WTC11 (cell line): Measurements from ENCODE around the gene SLC35F1. TPM values are rescaled to one million over a fixed set of nuclear protein-coding genes. Genes with fewer than 3 reads are reported as not detected.
"Not testable (repeated sequence)": the region's sequence is repeated elsewhere in the genome, so short reads cannot be mapped to it uniquely, and the experiment has no call there.

ENCODE experiments used
- ATAC-seq: fragments of 200-7000 bp; cut with Tn5 transposase; 2 replicates; pipeline ENCODE4 v1.10.0; 2021; ENCODE audit warnings: mild to moderate bottlenecking, moderate library complexity
- Bru-seq: library from RNA; stranded (reverse); fragments of 400-500 nt; gene quantifications from one replicate; lab custom pipeline; 2021; lab: Mats Ljungman, UMichigan
- CTCF ChIA-PET: fragments of 300-600 bp; sonication (Branson Sonifier 250); formaldehyde crosslinking; loops from one replicate; lab custom pipeline; 2021; ENCODE audit warnings: antibody characterized with exemption; lab: Charles Lee
- POLR2A ChIA-PET: fragments of 350-600 bp; sonication (Branson Sonifier 250); formaldehyde crosslinking; loops from one replicate; lab custom pipeline; 2021; ENCODE audit warnings: antibody characterized with exemption; lab: Charles Lee
- DNase-seq: peaks from one replicate; pipeline ENCODE4 v3.0.0; 2021; ENCODE audit warnings: low spot score
- H3K27ac Mint-ChIP-seq: 2 replicates; pipeline ENCODE4 v1.8.0; 2021; ENCODE audit warnings: mixed read lengths
- H3K27me3 Mint-ChIP-seq: 2 replicates; pipeline ENCODE4 v1.8.0; 2021; ENCODE audit warnings: low read depth, mild to moderate bottlenecking, moderate library complexity, mixed read lengths
- H3K36me3 Mint-ChIP-seq: 2 replicates; pipeline ENCODE4 v1.8.0; 2021; ENCODE audit warnings: mixed read lengths
- H3K4me1 Mint-ChIP-seq: 2 replicates; pipeline ENCODE4 v1.8.0; 2022; ENCODE audit warnings: mixed read lengths
- H3K4me3 Mint-ChIP-seq: 2 replicates; pipeline ENCODE4 v1.8.0; 2021; ENCODE audit warnings: mild to moderate bottlenecking, moderate library complexity, mixed read lengths
- H3K9me3 Mint-ChIP-seq: 2 replicates; pipeline ENCODE4 v1.8.0; 2021; ENCODE audit warnings: mixed read lengths
- CREM ChIP-seq: sonication (generic); formaldehyde crosslinking; IDR thresholded peaks from 2 replicates; pipeline ENCODE4 v1.8.1; 2022; ENCODE audit warnings: mild to moderate bottlenecking, missing genetic modification reagents, moderate library complexity
- ESRRA ChIP-seq: sonication (generic); formaldehyde crosslinking; IDR thresholded peaks from 2 replicates; pipeline ENCODE4 v1.8.1; 2022; ENCODE audit warnings: mild to moderate bottlenecking, missing genetic modification reagents, borderline replicate concordance
- ETV6 ChIP-seq: sonication (generic); formaldehyde crosslinking; IDR thresholded peaks from 2 replicates; pipeline ENCODE4 v1.8.1; 2022; ENCODE audit warnings: mild to moderate bottlenecking, missing genetic modification reagents
- FOXK1 ChIP-seq: sonication (generic); formaldehyde crosslinking; IDR thresholded peaks from 2 replicates; pipeline ENCODE4 v1.8.0; 2022; ENCODE audit warnings: mild to moderate bottlenecking, moderate library complexity, missing genetic modification reagents
- FOXP1 ChIP-seq: sonication (generic); formaldehyde crosslinking; IDR thresholded peaks from 2 replicates; pipeline ENCODE4 v1.8.0; 2022; ENCODE audit warnings: missing genetic modification reagents, mild to moderate bottlenecking, moderate library complexity, borderline replicate concordance
- GABPB1 ChIP-seq: sonication (generic); formaldehyde crosslinking; IDR thresholded peaks from 2 replicates; pipeline ENCODE4 v1.8.1; 2023; ENCODE audit warnings: mild to moderate bottlenecking, missing genetic modification reagents
- KAT7 ChIP-seq: sonication (generic); formaldehyde crosslinking; IDR thresholded peaks from 2 replicates; pipeline ENCODE4 v1.8.1; 2023; ENCODE audit warnings: missing genetic modification reagents, mild to moderate bottlenecking, borderline replicate concordance
- MYBL2 ChIP-seq: sonication (generic); formaldehyde crosslinking; IDR thresholded peaks from 2 replicates; pipeline ENCODE4 v1.8.1; 2023; ENCODE audit warnings: mild to moderate bottlenecking, moderate library complexity, missing genetic modification reagents
- NFYB ChIP-seq: sonication (generic); formaldehyde crosslinking; conservative IDR thresholded peaks from 2 replicates; pipeline ENCODE4 v1.8.0; 2022; ENCODE audit warnings: low read depth, missing genetic modification reagents
- RELA ChIP-seq: sonication (generic); formaldehyde crosslinking; IDR thresholded peaks from 2 replicates; pipeline ENCODE4 v1.8.1; 2022; ENCODE audit warnings: missing genetic modification reagents, mild to moderate bottlenecking, borderline replicate concordance
- SP1 ChIP-seq: sonication (generic); formaldehyde crosslinking; conservative IDR thresholded peaks from 2 replicates; pipeline ENCODE4 v1.8.1; 2022; ENCODE audit warnings: missing genetic modification reagents
- TCF7 ChIP-seq: sonication (generic); formaldehyde crosslinking; IDR thresholded peaks from 2 replicates; pipeline ENCODE4 v1.8.0; 2022; ENCODE audit warnings: mild to moderate bottlenecking, low read depth, missing genetic modification reagents, moderate library complexity
- TEAD1 ChIP-seq: sonication (generic); formaldehyde crosslinking; IDR thresholded peaks from 2 replicates; pipeline ENCODE4 v1.8.0; 2022; ENCODE audit warnings: mild to moderate bottlenecking, missing genetic modification reagents
- ZNF121 ChIP-seq: sonication (generic); formaldehyde crosslinking; IDR thresholded peaks from 2 replicates; pipeline ENCODE4 v1.8.0; 2023; ENCODE audit warnings: missing genetic modification reagents
- ZNF317 ChIP-seq: sonication (generic); formaldehyde crosslinking; IDR thresholded peaks from 2 replicates; pipeline ENCODE4 v1.8.1; 2023; ENCODE audit warnings: low read depth, mild to moderate bottlenecking, moderate library complexity, missing genetic modification reagents, borderline replicate concordance
- long read RNA-seq, 3 experiments: library from RNA in 1 of 3; library from capped mRNA in 1 of 3; library from polyadenylated mRNA in 1 of 3; unstranded in 2 of 3; stranded (forward) in 1 of 3; transcript quantifications; one replicate each; pipeline ENCODE4 v2.0.0, GENCODE V29; 2021
- total RNA-seq: library from RNA; stranded (reverse); gene quantifications from 3 replicates; pipeline ENCODE4 v1.2.3, GENCODE V29; 2021
- TF ChIP-seq, protein P1 (sequence below): sonication (generic); formaldehyde crosslinking; IDR thresholded peaks from 2 replicates; pipeline ENCODE4 v1.8.1; 2023; ENCODE audit warnings: mild to moderate bottlenecking, moderate library complexity, missing genetic modification reagents
- TF ChIP-seq, protein P2 (sequence below): fragments of 200-600 bp; IDR thresholded peaks from 2 replicates; pipeline ENCODE4 v1.8.0; 2022; ENCODE audit warnings: antibody characterized with exemption
- TF ChIP-seq, protein P3 (sequence below): fragments of 250-450 bp; sonication (Bioruptor Pico); conservative IDR thresholded peaks from 2 replicates; pipeline ENCODE4 v1.9.0; 2021; ENCODE audit warnings: mild to moderate bottlenecking
- TF ChIP-seq, protein P4 (sequence below): sonication (generic); formaldehyde crosslinking; IDR thresholded peaks from 2 replicates; pipeline ENCODE4 v1.8.1; 2022; ENCODE audit warnings: low read depth, mild to moderate bottlenecking, moderate library complexity, missing genetic modification reagents, borderline replicate concordance
- TF ChIP-seq, protein P5 (sequence below): sonication (generic); formaldehyde crosslinking; IDR thresholded peaks from 2 replicates; pipeline ENCODE4 v1.8.0; 2022; ENCODE audit warnings: mild to moderate bottlenecking, missing genetic modification reagents
- TF ChIP-seq, protein P6 (sequence below): sonication (generic); formaldehyde crosslinking; IDR thresholded peaks from 2 replicates; pipeline ENCODE4 v1.8.1; 2023; ENCODE audit warnings: mild to moderate bottlenecking, missing genetic modification reagents

SLC35F1 gene
- total RNA-seq (9.2 to 11.0 TPM (median 9.4 TPM) in 3 replicates), Bru-seq, nascent RNA (percentile 55 among the genes with signal in this experiment)
- long read RNA-seq, experiment 1, full-length matches to known transcripts: 8 of 17 reads
- long read RNA-seq, experiment 1, partial matches to known transcripts: 0 of 17 reads
- long read RNA-seq, experiment 1, other reads (novel, unspliced or antisense): 9 of 17 reads
- long read RNA-seq, experiment 2, partial matches to known transcripts: 12 of 12 reads
- long read RNA-seq, experiment 2, other reads (novel, unspliced or antisense): 0 of 12 reads
- long read RNA-seq, experiment 3: 0 reads

DNA sequence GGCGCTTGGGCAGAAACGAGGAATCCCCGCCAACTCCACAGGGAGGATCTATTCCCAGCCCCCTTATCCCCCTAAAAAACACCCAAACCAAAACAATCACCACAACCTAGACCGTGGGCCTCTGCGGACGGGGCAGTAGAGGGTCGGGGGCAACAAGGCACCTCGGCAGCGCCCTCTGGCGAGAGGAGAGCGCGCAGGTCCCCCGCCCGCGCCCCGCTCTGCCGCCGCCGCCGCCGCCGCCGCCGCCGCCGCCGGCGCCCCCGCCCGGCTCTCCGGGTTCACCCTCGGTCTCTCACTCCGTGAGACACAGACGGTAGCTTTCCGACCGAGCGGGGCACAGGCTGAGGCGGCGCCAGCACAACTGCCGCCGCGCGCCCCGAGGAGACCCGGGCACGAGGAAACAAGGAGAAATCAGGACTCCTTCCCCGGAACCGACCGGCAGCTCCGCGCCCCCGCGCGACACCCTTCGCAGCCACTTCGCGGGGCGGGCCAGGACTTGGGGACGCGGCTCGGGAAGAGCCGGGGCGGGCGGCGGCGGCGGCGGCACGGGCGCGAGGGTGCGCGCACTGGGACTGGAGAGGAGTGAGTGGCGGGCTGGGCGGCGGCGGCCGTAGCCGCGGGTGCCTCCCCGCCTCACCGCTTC, at the start of gene SLC35F1:
Gene SLC35F1, plus strand, starts transcription at position 307 of the 643 bp plus-strand sequence.
- CTCF ChIA-PET: interaction anchor here (0.5 to 1.5 kb wide), 6 partner anchors 11 to 857 kb away, joined by 3 to 8 read pairs (median 4); no protein-coding TSS in a partner anchor
- DNase-seq (peak; percentile 81), ATAC-seq (peak; percentile 83)
- Mint-ChIP-seq H3K9me3 (no peaks in the 10 kb centered on the region), H3K36me3 (no peaks in the 10 kb centered on the region), H3K27me3 (peaks cover 40% of the 10 kb centered on the region)
- POLR2A ChIA-PET: interaction anchor here (1.0 kb wide), 1 partner anchor 13 kb away, joined by 5 read pairs; no protein-coding TSS in a partner anchor
- TF ChIP-seq GABPB1 (CRISPR knock-in tag) (0 out of 2 replicates have a peak, but pooled peaks have one; percentile 9), NFYB (CRISPR knock-in tag) (no peak), RELA (no peak), KAT7 (CRISPR knock-in tag) (peak; percentile 36; the same call in 1 of the 2 replicates), CREM (CRISPR knock-in tag) (0 out of 2 replicates have a peak, but pooled peaks have one; percentile 26), FOXP1 (CRISPR knock-in tag) (0 out of 2 replicates have a peak, but pooled peaks have one; percentile 12), ZNF121 (CRISPR knock-in tag) (peak; percentile 77), ZNF317 (no peak), SP1 (CRISPR knock-in tag) (0 out of 2 replicates have a peak, but pooled peaks have one; percentile 36), TEAD1 (no peak), ETV6 (peak; percentile 23; the same call in 1 of the 2 replicates), FOXK1 (peak; percentile 28), MYBL2 (0 out of 2 replicates have a peak, but pooled peaks have one; percentile 45), TCF7 (0 out of 2 replicates have a peak, but pooled peaks have one; percentile 58), ESRRA (CRISPR knock-in tag) (peak; percentile 72; the same call in 1 of the 2 replicates)
- TF ChIP-seq, protein P1, sequence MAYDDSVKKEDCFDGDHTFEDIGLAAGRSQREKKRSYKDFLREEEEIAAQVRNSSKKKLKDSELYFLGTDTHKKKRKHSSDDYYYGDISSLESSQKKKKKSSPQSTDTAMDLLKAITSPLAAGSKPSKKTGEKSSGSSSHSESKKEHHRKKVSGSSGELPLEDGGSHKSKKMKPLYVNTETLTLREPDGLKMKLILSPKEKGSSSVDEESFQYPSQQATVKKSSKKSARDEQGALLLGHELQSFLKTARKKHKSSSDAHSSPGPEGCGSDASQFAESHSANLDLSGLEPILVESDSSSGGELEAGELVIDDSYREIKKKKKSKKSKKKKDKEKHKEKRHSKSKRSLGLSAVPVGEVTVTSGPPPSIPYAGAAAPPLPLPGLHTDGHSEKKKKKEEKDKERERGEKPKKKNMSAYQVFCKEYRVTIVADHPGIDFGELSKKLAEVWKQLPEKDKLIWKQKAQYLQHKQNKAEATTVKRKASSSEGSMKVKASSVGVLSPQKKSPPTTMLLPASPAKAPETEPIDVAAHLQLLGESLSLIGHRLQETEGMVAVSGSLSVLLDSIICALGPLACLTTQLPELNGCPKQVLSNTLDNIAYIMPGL (CRISPR knock-in tag): peak; percentile 67; the same call in 1 of the 2 replicates
- TF ChIP-seq, protein P2, sequence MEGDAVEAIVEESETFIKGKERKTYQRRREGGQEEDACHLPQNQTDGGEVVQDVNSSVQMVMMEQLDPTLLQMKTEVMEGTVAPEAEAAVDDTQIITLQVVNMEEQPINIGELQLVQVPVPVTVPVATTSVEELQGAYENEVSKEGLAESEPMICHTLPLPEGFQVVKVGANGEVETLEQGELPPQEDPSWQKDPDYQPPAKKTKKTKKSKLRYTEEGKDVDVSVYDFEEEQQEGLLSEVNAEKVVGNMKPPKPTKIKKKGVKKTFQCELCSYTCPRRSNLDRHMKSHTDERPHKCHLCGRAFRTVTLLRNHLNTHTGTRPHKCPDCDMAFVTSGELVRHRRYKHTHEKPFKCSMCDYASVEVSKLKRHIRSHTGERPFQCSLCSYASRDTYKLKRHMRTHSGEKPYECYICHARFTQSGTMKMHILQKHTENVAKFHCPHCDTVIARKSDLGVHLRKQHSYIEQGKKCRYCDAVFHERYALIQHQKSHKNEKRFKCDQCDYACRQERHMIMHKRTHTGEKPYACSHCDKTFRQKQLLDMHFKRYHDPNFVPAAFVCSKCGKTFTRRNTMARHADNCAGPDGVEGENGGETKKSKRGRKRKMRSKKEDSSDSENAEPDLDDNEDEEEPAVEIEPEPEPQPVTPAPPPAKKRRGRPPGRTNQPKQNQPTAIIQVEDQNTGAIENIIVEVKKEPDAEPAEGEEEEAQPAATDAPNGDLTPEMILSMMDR: peak; percentile 47; the same call in 1 of the 2 replicates
- TF ChIP-seq, protein P3, sequence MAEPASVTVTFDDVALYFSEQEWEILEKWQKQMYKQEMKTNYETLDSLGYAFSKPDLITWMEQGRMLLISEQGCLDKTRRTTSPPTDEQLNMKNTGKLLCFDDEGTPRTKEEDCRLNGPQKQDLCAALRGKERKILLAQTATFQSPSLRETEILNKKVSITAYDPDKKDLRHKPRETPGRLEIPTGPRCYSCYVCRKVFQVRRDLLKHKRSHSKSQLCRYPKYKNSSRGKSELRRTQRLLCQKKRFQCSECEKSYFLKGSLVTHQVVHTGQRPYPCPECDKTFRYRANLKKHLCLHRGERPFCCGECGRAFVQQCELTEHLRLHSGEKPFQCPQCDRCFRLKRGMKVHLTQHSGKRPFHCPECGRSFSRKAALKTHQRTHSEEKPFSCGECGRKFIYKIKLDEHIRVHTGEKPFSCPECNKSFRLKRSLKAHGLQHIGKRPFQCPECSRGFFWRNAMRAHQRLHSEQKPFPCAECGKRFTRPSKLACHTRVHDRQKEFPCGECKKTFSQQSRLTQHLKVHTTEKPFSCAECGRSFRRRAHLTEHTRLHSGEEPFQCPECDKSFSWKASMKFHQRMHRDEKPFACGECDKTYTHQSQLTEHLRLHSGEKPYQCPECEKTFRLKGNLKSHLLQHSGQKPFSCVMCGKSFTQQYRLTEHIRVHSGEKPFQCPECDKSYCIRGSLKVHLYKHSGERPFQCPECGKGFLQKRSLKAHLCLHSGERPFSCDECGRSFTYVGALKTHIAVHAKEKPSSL (CRISPR knock-in tag): no peak
- TF ChIP-seq, protein P4, sequence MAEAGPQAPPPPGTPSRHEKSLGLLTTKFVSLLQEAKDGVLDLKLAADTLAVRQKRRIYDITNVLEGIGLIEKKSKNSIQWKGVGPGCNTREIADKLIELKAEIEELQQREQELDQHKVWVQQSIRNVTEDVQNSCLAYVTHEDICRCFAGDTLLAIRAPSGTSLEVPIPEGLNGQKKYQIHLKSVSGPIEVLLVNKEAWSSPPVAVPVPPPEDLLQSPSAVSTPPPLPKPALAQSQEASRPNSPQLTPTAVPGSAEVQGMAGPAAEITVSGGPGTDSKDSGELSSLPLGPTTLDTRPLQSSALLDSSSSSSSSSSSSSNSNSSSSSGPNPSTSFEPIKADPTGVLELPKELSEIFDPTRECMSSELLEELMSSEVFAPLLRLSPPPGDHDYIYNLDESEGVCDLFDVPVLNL (CRISPR knock-in tag): peak; percentile 61; the same call in 1 of the 2 replicates
- TF ChIP-seq, protein P5, sequence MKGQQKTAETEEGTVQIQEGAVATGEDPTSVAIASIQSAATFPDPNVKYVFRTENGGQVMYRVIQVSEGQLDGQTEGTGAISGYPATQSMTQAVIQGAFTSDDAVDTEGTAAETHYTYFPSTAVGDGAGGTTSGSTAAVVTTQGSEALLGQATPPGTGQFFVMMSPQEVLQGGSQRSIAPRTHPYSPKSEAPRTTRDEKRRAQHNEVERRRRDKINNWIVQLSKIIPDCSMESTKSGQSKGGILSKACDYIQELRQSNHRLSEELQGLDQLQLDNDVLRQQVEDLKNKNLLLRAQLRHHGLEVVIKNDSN (CRISPR knock-in tag): no peak
- TF ChIP-seq, protein P6, sequence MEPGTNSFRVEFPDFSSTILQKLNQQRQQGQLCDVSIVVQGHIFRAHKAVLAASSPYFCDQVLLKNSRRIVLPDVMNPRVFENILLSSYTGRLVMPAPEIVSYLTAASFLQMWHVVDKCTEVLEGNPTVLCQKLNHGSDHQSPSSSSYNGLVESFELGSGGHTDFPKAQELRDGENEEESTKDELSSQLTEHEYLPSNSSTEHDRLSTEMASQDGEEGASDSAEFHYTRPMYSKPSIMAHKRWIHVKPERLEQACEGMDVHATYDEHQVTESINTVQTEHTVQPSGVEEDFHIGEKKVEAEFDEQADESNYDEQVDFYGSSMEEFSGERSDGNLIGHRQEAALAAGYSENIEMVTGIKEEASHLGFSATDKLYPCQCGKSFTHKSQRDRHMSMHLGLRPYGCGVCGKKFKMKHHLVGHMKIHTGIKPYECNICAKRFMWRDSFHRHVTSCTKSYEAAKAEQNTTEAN (CRISPR knock-in tag): 0 out of 2 replicates have a peak, but pooled peaks have one; percentile 44
- TF ChIP-seq, all 79 proteins: peak for 15
- Mint-ChIP-seq H3K4me1 (peaks cover 19% of the 10 kb centered on the region), H3K27ac (no peak within 1 kb of the TSS), H3K4me3 (peak within 1 kb of the TSS; percentile 83)

DNA sequence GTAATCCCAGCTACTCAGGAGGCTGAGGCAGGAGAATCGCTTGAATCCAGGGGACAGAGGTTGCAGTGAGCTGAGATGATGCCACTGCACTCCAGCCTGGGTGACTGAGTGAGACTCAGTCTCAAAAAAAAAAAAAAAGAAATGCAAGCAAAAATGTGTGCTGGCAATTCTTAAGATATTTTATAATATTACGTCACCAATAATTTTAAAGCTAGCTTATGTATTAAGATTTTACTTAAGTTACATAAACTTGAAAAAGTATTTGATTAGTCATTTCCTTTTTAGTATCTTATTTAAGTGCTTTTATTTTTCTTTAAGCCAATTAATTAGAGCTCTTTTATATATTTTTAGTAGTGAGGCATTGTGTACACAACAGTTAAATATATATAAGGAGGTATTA, 48.5 kb upstream of the SLC35F1 start:
- Mint-ChIP-seq H3K27me3 (peaks cover 25% of the 10 kb centered on the region), H3K36me3 (peaks cover 29% of the 10 kb centered on the region), H3K9me3 (peaks cover 43% of the 10 kb centered on the region), H3K4me1 (peaks cover 14% of the 10 kb centered on the region)
- H3K27ac Mint-ChIP-seq, H3K4me3 Mint-ChIP-seq, DNase-seq, ATAC-seq, POLR2A ChIA-PET: not testable (repeated sequence)
- CTCF ChIA-PET: interaction anchor here (1.0 kb wide), 1 partner anchor 61 kb away, joined by 4 read pairs; no protein-coding TSS in a partner anchor
